C4-2B (cell line): ENCODE data around the gene IGFBPL1.

Experiments
- CTCF ChIP-seq: fragments of 450-650 bp; conservative IDR thresholded peaks from 2 replicates; pipeline ENCODE4 v1.5.1; 2017; ENCODE audit warnings: mild to moderate bottlenecking
- ZFX ChIP-seq: fragments of 450-650 bp; IDR thresholded peaks from 2 replicates; pipeline ENCODE4 v1.6.1; 2017

- TF ChIP-seq CTCF, result no peak
- TF ChIP-seq ZFX, result no peak
Measured at GRCh38 chr9:38382141-38382540, 42.1 kb downstream of the IGFBPL1 start.
